8988T (cell line): Measurements from ENCODE around the gene SPPL2C.

Source experiments
- DNase-seq: peaks from one replicate; pipeline ENCODE4 v3.0.0; 2011

Gene SPPL2C

GRCh38 chr17:45844695-45845375 is at the start of gene SPPL2C:
Gene SPPL2C, plus strand, starts transcription at chr17:45844881. Its CDS starts 26 bp downstream, at chr17:45844907.
- no peak for DNase-seq

- DNase-seq: no peak
Observed at GRCh38 chr17:45800816-45801215, 43.9 kb upstream of the SPPL2C start.

- DNase-seq: no peak
Observed at GRCh38 chr17:45801421-45801820, 43.3 kb upstream of the SPPL2C start.

GRCh38 chr17:45808845-45809244 is 35.8 kb upstream of the SPPL2C start:
- no peak for DNase-seq

GRCh38 chr17:45809499-45809898 is 35.2 kb upstream of the SPPL2C start:
- DNase-seq: no peak

GRCh38 chr17:45812102-45812501 is 32.6 kb upstream of the SPPL2C start:
- DNase-seq: no peak

GRCh38 chr17:45813048-45813725 is 31.5 kb upstream of the SPPL2C start:
- DNase-seq: no peak

- DNase-seq: no peak
Observed at GRCh38 chr17:45814622-45815606, 29.8 kb upstream of the SPPL2C start.

GRCh38 chr17:45815752-45816151 is 28.9 kb upstream of the SPPL2C start:
- DNase-seq: no peak

GRCh38 chr17:45818041-45818440 is 26.6 kb upstream of the SPPL2C start:
- DNase-seq: no peak

GRCh38 chr17:45818699-45819098 is 26.0 kb upstream of the SPPL2C start:
- no peak for DNase-seq

GRCh38 chr17:45819632-45820031 is 25.0 kb upstream of the SPPL2C start:
- no peak for DNase-seq

GRCh38 chr17:45820052-45820780 is 24.5 kb upstream of the SPPL2C start:
- no peak for DNase-seq

GRCh38 chr17:45821147-45821546 is 23.5 kb upstream of the SPPL2C start:
- DNase-seq: no peak

- no peak for DNase-seq
Observed at GRCh38 chr17:45823598-45823997, 21.1 kb upstream of the SPPL2C start.

GRCh38 chr17:45824475-45824874 is 20.2 kb upstream of the SPPL2C start:
- DNase-seq: no peak

- DNase-seq: no peak
Observed at GRCh38 chr17:45824901-45825492, 19.7 kb upstream of the SPPL2C start.

- no peak for DNase-seq
Observed at GRCh38 chr17:45825792-45826191, 18.9 kb upstream of the SPPL2C start.

GRCh38 chr17:45826919-45827588 is 17.6 kb upstream of the SPPL2C start:
- DNase-seq: no peak

GRCh38 chr17:45828171-45828570 is 16.5 kb upstream of the SPPL2C start:
- DNase-seq: no peak

GRCh38 chr17:45828582-45829133 is 16.0 kb upstream of the SPPL2C start:
- DNase-seq: no peak
